Dedifferentiated amniotic fluid mesenchymal stem cell (primary cell): Measurements from ENCODE around the gene PSMA7.

ENCODE experiments used
- DNase-seq: peaks from one replicate; pipeline ENCODE4 v3.0.0-alpha.2; 2016; ENCODE audit errors: extremely low spot score

PSMA7 gene

GRCh38 chr20:62171245-62171644 is 28.1 kb upstream of the PSMA7 start:
- no peak for DNase-seq

GRCh38 chr20:62170536-62170935 is 27.3 kb upstream of the PSMA7 start:
- DNase-seq = no peak

- DNase-seq = no peak
Measured at GRCh38 chr20:62168890-62169435, 25.8 kb upstream of the PSMA7 start.

GRCh38 chr20:62168061-62168460 is 24.9 kb upstream of the PSMA7 start:
- DNase-seq = no peak

GRCh38 chr20:62167474-62167873 is 24.3 kb upstream of the PSMA7 start:
- DNase-seq = no peak

- DNase-seq = no peak
Measured at GRCh38 chr20:62165762-62166399, 22.7 kb upstream of the PSMA7 start.

GRCh38 chr20:62164879-62165761 is 21.9 kb upstream of the PSMA7 start:
- no peak for DNase-seq

- DNase-seq = no peak
Measured at GRCh38 chr20:62163986-62164762, 21.0 kb upstream of the PSMA7 start.

GRCh38 chr20:62163485-62163865 is 20.3 kb upstream of the PSMA7 start:
- no peak for DNase-seq

GRCh38 chr20:62162765-62163484 is 19.7 kb upstream of the PSMA7 start:
- DNase-seq = no peak

- DNase-seq = no peak
Measured at GRCh38 chr20:62161347-62161746, 18.2 kb upstream of the PSMA7 start.

GRCh38 chr20:62160876-62161275 is 17.7 kb upstream of the PSMA7 start:
- no peak for DNase-seq

- no peak for DNase-seq
Measured at GRCh38 chr20:62160253-62160652, 17.1 kb upstream of the PSMA7 start.

GRCh38 chr20:62159839-62160238 is 16.6 kb upstream of the PSMA7 start:
- no peak for DNase-seq

GRCh38 chr20:62159052-62159451 is 15.9 kb upstream of the PSMA7 start:
- DNase-seq = no peak

- no peak for DNase-seq
Measured at GRCh38 chr20:62158541-62158940, 15.3 kb upstream of the PSMA7 start.

- DNase-seq = no peak
Measured at GRCh38 chr20:62158088-62158400, 14.8 kb upstream of the PSMA7 start.

- no peak for DNase-seq
Measured at GRCh38 chr20:62157387-62158087, 14.3 kb upstream of the PSMA7 start.

- no peak for DNase-seq
Measured at GRCh38 chr20:62156592-62157386, 13.6 kb upstream of the PSMA7 start.

- no peak for DNase-seq
Measured at GRCh38 chr20:62156254-62156556, 13.0 kb upstream of the PSMA7 start.
